GM23338 (cell line): ENCODE data around the gene MGLL. TPM values are rescaled to one million over a fixed set of nuclear protein-coding genes. Genes with fewer than 3 reads are reported as not detected.

Experiments used
- ATAC-seq: fragments of 200-7000 bp; cut with Tn5 transposase; 3 replicates; pipeline ENCODE4 v1.9.1; 2020
- DNase-seq: peaks from one replicate; pipeline ENCODE4 v3.0.0-alpha.2; 2015; ENCODE audit warnings: low spot score
- H2AFZ ChIP-seq: fragments of 200-600 bp; sonication (generic); 2 replicates; pipeline ENCODE4 v1.8.0; 2016; ENCODE audit warnings: antibody characterized with exemption, mild to moderate bottlenecking, moderate library complexity
- H3F3A ChIP-seq: fragments of 200-600 bp; sonication (generic); replicated peaks from 2 replicates; pipeline ENCODE4 v1.8.0; 2017; ENCODE audit warnings: antibody characterized with exemption, mixed run types, low read depth
- H3K27ac ChIP-seq: fragments of 200-600 bp; sonication (generic); 2 replicates; pipeline ENCODE4 v1.6.1; 2016; ENCODE audit warnings: low read depth
- H3K27me3 ChIP-seq: fragments of 200-600 bp; sonication (generic); 2 replicates; pipeline ENCODE4 v1.8.0; 2016; ENCODE audit warnings: mild to moderate bottlenecking, mixed run types, moderate library complexity; ENCODE audit not compliant: insufficient read depth
- H3K36me3 ChIP-seq: fragments of 200-600 bp; sonication (generic); 2 replicates; pipeline ENCODE4 v1.8.0; 2016; ENCODE audit warnings: mild to moderate bottlenecking; ENCODE audit not compliant: insufficient read depth
- H3K4me1 ChIP-seq: fragments of 200-600 bp; sonication (generic); 2 replicates; pipeline ENCODE4 v1.8.0; 2016; ENCODE audit warnings: mild to moderate bottlenecking, moderate library complexity; ENCODE audit not compliant: insufficient read depth
- H3K4me2 ChIP-seq: fragments of 200-600 bp; sonication (generic); 2 replicates; pipeline ENCODE4 v1.7.1; 2017; ENCODE audit warnings: mixed run types
- H3K4me3 ChIP-seq: fragments of 200-600 bp; sonication (generic); 2 replicates; pipeline ENCODE4 v1.6.1; 2016; ENCODE audit warnings: mixed run types
- H3K79me2 ChIP-seq: fragments of 200-600 bp; sonication (generic); replicated peaks from 2 replicates; pipeline ENCODE4 v1.8.0; 2017; ENCODE audit warnings: mild to moderate bottlenecking; ENCODE audit not compliant: insufficient read depth
- H3K9me2 ChIP-seq: fragments of 200-600 bp; sonication (generic); 2 replicates; pipeline ENCODE4 v1.8.0; 2017; ENCODE audit not compliant: insufficient read depth
- H4K20me1 ChIP-seq: fragments of 200-600 bp; sonication (generic); replicated peaks from 2 replicates; pipeline ENCODE4 v1.8.0; 2017; ENCODE audit warnings: mild to moderate bottlenecking; ENCODE audit not compliant: insufficient read depth
- H3K27ac Mint-ChIP-seq: 2 replicates; pipeline ENCODE4 v1.8.0; 2020; ENCODE audit warnings: inconsistent platforms, mild to moderate bottlenecking, moderate library complexity, mixed read lengths
- H3K27me3 Mint-ChIP-seq: 3 replicates; pipeline ENCODE4 v1.8.0; 2022; ENCODE audit warnings: low read depth, mild to moderate bottlenecking, moderate library complexity, mixed read lengths, inconsistent platforms; ENCODE audit not compliant: insufficient read depth, poor library complexity
- H3K36me3 Mint-ChIP-seq: 3 replicates; pipeline ENCODE4 v1.8.0; 2021; ENCODE audit warnings: low read depth, mild to moderate bottlenecking, inconsistent platforms, moderate library complexity, mixed read lengths
- H3K4me1 Mint-ChIP-seq: 3 replicates; pipeline ENCODE4 v1.8.0; 2020; ENCODE audit warnings: mild to moderate bottlenecking, inconsistent platforms, mixed read lengths
- H3K4me3 Mint-ChIP-seq: 3 replicates; pipeline ENCODE4 v1.8.0; 2021; ENCODE audit warnings: moderate library complexity, mild to moderate bottlenecking, inconsistent platforms, mixed read lengths
- H3K9me3 Mint-ChIP-seq: 3 replicates; pipeline ENCODE4 v1.8.0; 2020; ENCODE audit warnings: moderate library complexity, mild to moderate bottlenecking, inconsistent platforms, mixed read lengths
- CREB1 ChIP-seq: fragments of 250-450 bp; sonication (Bioruptor Pico); IDR thresholded peaks from 2 replicates; pipeline ENCODE4 v1.5.0; 2020; ENCODE audit warnings: low read depth, mild to moderate bottlenecking, moderate library complexity
- CTCF ChIP-seq, 2 experiments: fragments of 200-600 bp in 1 of 2; sonication (generic) in 1 of 2; conservative IDR thresholded peaks; 2 replicates each; pipeline versions ENCODE4 v1.5.1 to v1.6.1; 2016 to 2017; ENCODE audit warnings: antibody characterized with exemption in 2 of 2, low read depth in 2 of 2, mild to moderate bottlenecking in 2 of 2, moderate library complexity in 1 of 2
- EZH2 ChIP-seq: fragments of 200-600 bp; sonication (generic); IDR thresholded peaks from one replicate; pipeline ENCODE4 v1.8.0; 2017; ENCODE audit warnings: antibody characterized with exemption, mild to moderate bottlenecking, low read depth; ENCODE audit not compliant: unreplicated experiment
- EZH2phosphoT487 ChIP-seq: fragments of 200-600 bp; sonication (generic); IDR thresholded peaks from one replicate; pipeline ENCODE4 v1.8.1; 2018; ENCODE audit warnings: antibody characterized with exemption; ENCODE audit not compliant: unreplicated experiment
- JUNB ChIP-seq: IDR thresholded peaks from one replicate; pipeline ENCODE4 v1.6.1; 2016; ENCODE audit warnings: antibody characterized with exemption; ENCODE audit not compliant: unreplicated experiment
- NANOG ChIP-seq: IDR thresholded peaks from 2 replicates; pipeline ENCODE4 v1.6.1; 2016; ENCODE audit warnings: antibody characterized with exemption, borderline replicate concordance
- POLR2AphosphoS5 ChIP-seq: IDR thresholded peaks from 2 replicates; pipeline ENCODE4 v1.6.1; 2016; ENCODE audit warnings: antibody characterized with exemption, low read depth
- REST ChIP-seq: IDR thresholded peaks from one replicate; pipeline ENCODE4 v1.6.1; 2018; ENCODE audit warnings: antibody characterized with exemption; ENCODE audit not compliant: unreplicated experiment
- STAT1 ChIP-seq: IDR thresholded peaks from one replicate; pipeline ENCODE4 v1.6.1; 2016; ENCODE audit warnings: antibody characterized with exemption; ENCODE audit not compliant: unreplicated experiment
- ZNF114 ChIP-seq: fragments of 250-450 bp; sonication (Bioruptor Pico); IDR thresholded peaks from 2 replicates; pipeline ENCODE4 v1.5.0; 2020; ENCODE audit warnings: mild to moderate bottlenecking, moderate library complexity
- ZNF331 ChIP-seq: fragments of 250-450 bp; sonication (Bioruptor Pico); IDR thresholded peaks from 2 replicates; pipeline ENCODE4 v1.5.0; 2020; ENCODE audit warnings: low read depth, mild to moderate bottlenecking, moderate library complexity
- polyA plus RNA-seq: library from polyadenylated mRNA; unstranded; fragments of >200 nt; fragmentation: Nextera tagmentation; extraction: Ambion mirVana; gene quantifications from 2 replicates; pipeline ENCODE4 v1.2.1, GENCODE V29; 2016
- total RNA-seq: library from RNA; depleted of rRNA; stranded (reverse); fragments of >200 nt; shearing (Covaris generic); gene quantifications from 2 replicates; pipeline ENCODE4 v1.2.3, GENCODE V29; 2014
- TF ChIP-seq, protein P1 (sequence below): fragments of 250-450 bp; sonication (Bioruptor Pico); IDR thresholded peaks from 2 replicates; pipeline ENCODE4 v1.5.0; 2020; ENCODE audit warnings: mild to moderate bottlenecking, moderate library complexity
- TF ChIP-seq, protein P2 (sequence below): IDR thresholded peaks from 2 replicates; pipeline ENCODE4 v1.6.1; 2016; ENCODE audit warnings: antibody characterized with exemption

MGLL gene
- total and polyA plus RNA-seq, 2 experiments from 2014 or later = 0.71 to 0.83 TPM

DNA sequence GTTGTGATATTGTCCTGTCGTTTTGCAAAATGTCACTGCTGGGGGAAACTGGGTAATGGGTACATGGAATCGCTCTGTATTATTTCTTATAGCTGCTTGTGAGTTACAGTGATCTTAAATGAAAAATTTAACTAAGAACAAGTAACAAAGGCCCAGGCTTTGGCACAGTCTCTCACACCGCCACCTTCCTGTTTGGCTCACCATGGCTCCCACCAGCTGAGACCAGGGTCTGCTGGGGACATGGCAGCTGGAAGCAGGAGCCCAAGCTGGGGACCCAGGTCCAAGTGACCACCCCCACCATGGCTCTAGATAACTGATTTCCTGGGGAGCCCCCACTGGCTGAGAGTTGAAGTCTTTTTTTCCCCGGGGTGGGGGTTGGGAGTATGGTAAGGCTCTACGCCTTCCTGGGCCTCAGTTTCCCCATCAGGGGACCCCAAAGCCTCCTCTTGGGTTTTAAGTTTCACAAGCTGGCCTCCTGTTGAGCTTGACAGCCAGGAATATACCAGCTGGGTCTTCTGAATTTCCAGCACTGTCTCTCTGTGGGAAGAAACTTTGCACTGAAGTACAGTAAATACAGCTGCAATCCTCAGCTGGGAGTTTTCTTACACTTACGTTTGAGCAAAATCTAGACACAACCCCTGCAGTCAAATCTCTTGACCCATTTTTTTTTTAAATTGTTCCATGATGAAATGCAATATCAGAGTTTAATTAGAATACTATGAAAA lies 123.5 kb downstream of the MGLL start:
- Mint-ChIP-seq H3K27ac (no peak overlapping the region), H3K4me3 (no peak overlapping the region), H3K9me3 (peaks cover 10% of the 10 kb centered on the region; the same call in 2 of the 3 replicates), H3K27me3 (peaks cover 18% of the 10 kb centered on the region), H3K4me1 (peaks cover 9% of the 10 kb centered on the region; the same call in 2 of the 3 replicates), H3K36me3 (no peaks in the 10 kb centered on the region)
- Histone ChIP-seq H4K20me1 (no peaks in the 10 kb centered on the region), H3K9me2 (no peaks in the 10 kb centered on the region), H3K4me1 (no peaks in the 10 kb centered on the region), H3K27ac (no peak overlapping the region), H3K36me3 (no peaks in the 10 kb centered on the region), H3F3A (no peaks in the 10 kb centered on the region), H3K79me2 (no peaks in the 10 kb centered on the region), H2AFZ (no peak overlapping the region), H3K4me3 (no peak overlapping the region), H3K4me2 (no peak overlapping the region), H3K27me3 (no peaks in the 10 kb centered on the region)
- TF ChIP-seq ZNF114 (CRISPR knock-in tag) (no peak), EZH2phosphoT487 (no peak), CREB1 (CRISPR knock-in tag) (no peak), JUNB (no peak), ZNF331 (CRISPR knock-in tag) (no peak), STAT1 (no peak), POLR2AphosphoS5 (no peak), EZH2 (no peak), NANOG (no peak), CTCF (conservative IDR thresholded peaks at IDR 0.05; ENCODE audit: low read depth in 2 of 2) (no peak), REST (no peak)
- TF ChIP-seq, protein P1, sequence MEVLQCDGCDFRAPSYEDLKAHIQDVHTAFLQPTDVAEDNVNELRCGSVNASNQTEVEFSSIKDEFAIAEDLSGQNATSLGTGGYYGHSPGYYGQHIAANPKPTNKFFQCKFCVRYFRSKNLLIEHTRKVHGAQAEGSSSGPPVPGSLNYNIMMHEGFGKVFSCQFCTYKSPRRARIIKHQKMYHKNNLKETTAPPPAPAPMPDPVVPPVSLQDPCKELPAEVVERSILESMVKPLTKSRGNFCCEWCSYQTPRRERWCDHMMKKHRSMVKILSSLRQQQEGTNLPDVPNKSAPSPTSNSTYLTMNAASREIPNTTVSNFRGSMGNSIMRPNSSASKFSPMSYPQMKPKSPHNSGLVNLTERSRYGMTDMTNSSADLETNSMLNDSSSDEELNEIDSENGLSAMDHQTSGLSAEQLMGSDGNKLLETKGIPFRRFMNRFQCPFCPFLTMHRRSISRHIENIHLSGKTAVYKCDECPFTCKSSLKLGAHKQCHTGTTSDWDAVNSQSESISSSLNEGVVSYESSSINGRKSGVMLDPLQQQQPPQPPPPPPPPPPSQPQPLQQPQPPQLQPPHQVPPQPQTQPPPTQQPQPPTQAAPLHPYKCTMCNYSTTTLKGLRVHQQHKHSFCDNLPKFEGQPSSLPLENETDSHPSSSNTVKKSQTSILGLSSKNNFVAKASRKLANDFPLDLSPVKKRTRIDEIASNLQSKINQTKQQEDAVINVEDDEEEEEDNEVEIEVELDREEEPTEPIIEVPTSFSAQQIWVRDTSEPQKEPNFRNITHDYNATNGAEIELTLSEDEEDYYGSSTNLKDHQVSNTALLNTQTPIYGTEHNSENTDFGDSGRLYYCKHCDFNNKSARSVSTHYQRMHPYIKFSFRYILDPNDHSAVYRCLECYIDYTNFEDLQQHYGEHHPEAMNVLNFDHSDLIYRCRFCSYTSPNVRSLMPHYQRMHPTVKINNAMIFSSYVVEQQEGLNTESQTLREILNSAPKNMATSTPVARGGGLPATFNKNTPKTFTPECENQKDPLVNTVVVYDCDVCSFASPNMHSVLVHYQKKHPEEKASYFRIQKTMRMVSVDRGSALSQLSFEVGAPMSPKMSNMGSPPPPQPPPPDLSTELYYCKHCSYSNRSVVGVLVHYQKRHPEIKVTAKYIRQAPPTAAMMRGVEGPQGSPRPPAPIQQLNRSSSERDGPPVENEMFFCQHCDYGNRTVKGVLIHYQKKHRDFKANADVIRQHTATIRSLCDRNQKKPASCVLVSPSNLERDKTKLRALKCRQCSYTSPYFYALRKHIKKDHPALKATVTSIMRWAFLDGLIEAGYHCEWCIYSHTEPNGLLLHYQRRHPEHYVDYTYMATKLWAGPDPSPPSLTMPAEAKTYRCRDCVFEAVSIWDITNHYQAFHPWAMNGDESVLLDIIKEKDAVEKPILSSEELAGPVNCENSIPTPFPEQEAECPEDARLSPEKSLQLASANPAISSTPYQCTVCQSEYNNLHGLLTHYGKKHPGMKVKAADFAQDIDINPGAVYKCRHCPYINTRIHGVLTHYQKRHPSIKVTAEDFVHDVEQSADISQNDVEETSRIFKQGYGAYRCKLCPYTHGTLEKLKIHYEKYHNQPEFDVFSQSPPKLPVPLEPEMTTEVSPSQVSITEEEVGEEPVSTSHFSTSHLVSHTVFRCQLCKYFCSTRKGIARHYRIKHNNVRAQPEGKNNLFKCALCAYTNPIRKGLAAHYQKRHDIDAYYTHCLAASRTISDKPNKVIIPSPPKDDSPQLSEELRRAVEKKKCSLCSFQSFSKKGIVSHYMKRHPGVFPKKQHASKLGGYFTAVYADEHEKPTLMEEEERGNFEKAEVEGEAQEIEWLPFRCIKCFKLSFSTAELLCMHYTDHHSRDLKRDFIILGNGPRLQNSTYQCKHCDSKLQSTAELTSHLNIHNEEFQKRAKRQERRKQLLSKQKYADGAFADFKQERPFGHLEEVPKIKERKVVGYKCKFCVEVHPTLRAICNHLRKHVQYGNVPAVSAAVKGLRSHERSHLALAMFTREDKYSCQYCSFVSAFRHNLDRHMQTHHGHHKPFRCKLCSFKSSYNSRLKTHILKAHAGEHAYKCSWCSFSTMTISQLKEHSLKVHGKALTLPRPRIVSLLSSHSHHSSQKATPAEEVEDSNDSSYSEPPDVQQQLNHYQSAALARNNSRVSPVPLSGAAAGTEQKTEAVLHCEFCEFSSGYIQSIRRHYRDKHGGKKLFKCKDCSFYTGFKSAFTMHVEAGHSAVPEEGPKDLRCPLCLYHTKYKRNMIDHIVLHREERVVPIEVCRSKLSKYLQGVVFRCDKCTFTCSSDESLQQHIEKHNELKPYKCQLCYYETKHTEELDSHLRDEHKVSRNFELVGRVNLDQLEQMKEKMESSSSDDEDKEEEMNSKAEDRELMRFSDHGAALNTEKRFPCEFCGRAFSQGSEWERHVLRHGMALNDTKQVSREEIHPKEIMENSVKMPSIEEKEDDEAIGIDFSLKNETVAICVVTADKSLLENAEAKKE = no peak
- TF ChIP-seq, protein P2, sequence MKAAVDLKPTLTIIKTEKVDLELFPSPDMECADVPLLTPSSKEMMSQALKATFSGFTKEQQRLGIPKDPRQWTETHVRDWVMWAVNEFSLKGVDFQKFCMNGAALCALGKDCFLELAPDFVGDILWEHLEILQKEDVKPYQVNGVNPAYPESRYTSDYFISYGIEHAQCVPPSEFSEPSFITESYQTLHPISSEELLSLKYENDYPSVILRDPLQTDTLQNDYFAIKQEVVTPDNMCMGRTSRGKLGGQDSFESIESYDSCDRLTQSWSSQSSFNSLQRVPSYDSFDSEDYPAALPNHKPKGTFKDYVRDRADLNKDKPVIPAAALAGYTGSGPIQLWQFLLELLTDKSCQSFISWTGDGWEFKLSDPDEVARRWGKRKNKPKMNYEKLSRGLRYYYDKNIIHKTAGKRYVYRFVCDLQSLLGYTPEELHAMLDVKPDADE = no peak
- ATAC-seq = no peak
- DNase-seq = no peak
